K562 (cell line): ENCODE data around the gene KCNJ2. TPM values are rescaled to one million over a fixed set of nuclear protein-coding genes. Genes with fewer than 3 reads are reported as not detected.

Source experiments
- BRCA1 ChIP-seq, 2 experiments: fragments of 450-650 bp in 1 of 2; sonication (generic) in 1 of 2; formaldehyde crosslinking in 1 of 2; IDR thresholded peaks; 2 replicates each; pipeline versions ENCODE4 v1.5.0 to v1.6.1; 2017 to 2020; ENCODE audit warnings: mild to moderate bottlenecking in 1 of 2, missing genetic modification reagents in 1 of 2
- BRD9 ChIP-seq: fragments of 450-650 bp; IDR thresholded peaks from 2 replicates; pipeline ENCODE4 v1.6.1; 2018; ENCODE audit warnings: low read depth; ENCODE audit not compliant: partially characterized antibody
- CBX1 ChIP-seq: sonication (generic); IDR thresholded peaks from 2 replicates; pipeline ENCODE4 v1.6.1; 2016; ENCODE audit warnings: antibody characterized with exemption, low read depth, mild to moderate bottlenecking
- CREBBP ChIP-seq: IDR thresholded peaks from one replicate; pipeline ENCODE4 v1.6.1; 2012; ENCODE audit warnings: low read depth, mild to moderate bottlenecking, control low read depth, inconsistent platforms, low read length
- CREM ChIP-seq: IDR thresholded peaks from 2 replicates; pipeline ENCODE4 v1.6.1; 2014; ENCODE audit warnings: antibody characterized with exemption, low read depth
- DACH1 ChIP-seq: fragments of 450-650 bp; IDR thresholded peaks from 2 replicates; pipeline ENCODE4 v1.6.1; 2018; ENCODE audit not compliant: partially characterized antibody
- ELF4 ChIP-seq: fragments of 450-650 bp; formaldehyde crosslinking; IDR thresholded peaks from 2 replicates; pipeline ENCODE4 v1.4.0; 2022; ENCODE audit warnings: missing genetic modification characterization
- MBD2 ChIP-seq: sonication (generic); IDR thresholded peaks from 2 replicates; pipeline ENCODE4 v1.6.1; 2016; ENCODE audit warnings: low read depth, borderline replicate concordance
- MEF2D ChIP-seq: conservative IDR thresholded peaks from 2 replicates; pipeline ENCODE4 v1.6.1; 2016; ENCODE audit warnings: low read depth, missing genetic modification characterization, missing compliant biosample characterization
- MEIS2 ChIP-seq: fragments of 450-650 bp; IDR thresholded peaks from 2 replicates; pipeline ENCODE4 v1.6.1; 2014; ENCODE audit warnings: mild to moderate bottlenecking; ENCODE audit not compliant: partially characterized antibody
- PPARD ChIP-seq: fragments of 250-450 bp; sonication (Bioruptor Pico); IDR thresholded peaks from 2 replicates; pipeline ENCODE4 v1.8.0; 2022; ENCODE audit warnings: inconsistent platforms, mild to moderate bottlenecking, moderate library complexity
- SIX5 ChIP-seq, 2 experiments: IDR thresholded peaks; 2 replicates each; pipeline ENCODE4 v1.6.1; 2011; ENCODE audit warnings: low read length in 2 of 2, borderline replicate concordance in 1 of 2, low read depth in 1 of 2, mild to moderate bottlenecking in 1 of 2, moderate library complexity in 1 of 2; ENCODE audit not compliant: insufficient read depth in 1 of 2
- STAT5A ChIP-seq: IDR thresholded peaks from 2 replicates; pipeline ENCODE4 v1.6.1; 2012; ENCODE audit warnings: low read length, inconsistent platforms, borderline replicate concordance
- TAF7 ChIP-seq: fragments of 450-650 bp; IDR thresholded peaks from 2 replicates; pipeline ENCODE4 v1.6.1; 2016; ENCODE audit warnings: missing genetic modification characterization, missing compliant biosample characterization
- ZNF140 ChIP-seq: fragments of 250-450 bp; sonication (Bioruptor Pico); IDR thresholded peaks from 2 replicates; pipeline ENCODE4 v1.8.0; 2021; ENCODE audit warnings: moderate library complexity, mild to moderate bottlenecking, inconsistent platforms
- ZNF143 ChIP-seq: sonication (generic); formaldehyde crosslinking; IDR thresholded peaks from 2 replicates; pipeline ENCODE4 v1.9.0; 2022; ENCODE audit warnings: mild to moderate bottlenecking, missing genetic modification reagents
- ZNF212 ChIP-seq: fragments of 450-650 bp; formaldehyde crosslinking; IDR thresholded peaks from 2 replicates; pipeline ENCODE4 v1.4.0; 2020; ENCODE audit warnings: mild to moderate bottlenecking
- ZNF76 ChIP-seq: fragments of 250-450 bp; sonication (Bioruptor Pico); IDR thresholded peaks from 2 replicates; pipeline ENCODE4 v1.4.0; 2020; ENCODE audit warnings: mild to moderate bottlenecking, moderate library complexity, borderline replicate concordance
- polyA plus RNA-seq, 8 experiments: library from polyadenylated mRNA; depleted of rRNA in 4 of 8; stranded (reverse) in 5 of 8; unstranded in 3 of 8; fragments of >200 nt; fragmentation: Nextera tagmentation in 2 of 8; fragmentation: Illumina TruSeq in 1 of 8; extraction: Ambion mirVana in 2 of 8; extraction: Trizol in 1 of 8; gene quantifications; 2 replicates each; pipeline versions ENCODE4 v1.2.1 to v1.2.3, GENCODE V29; 2011 to 2014; ENCODE audit warnings: inconsistent platforms in 1 of 8, missing spikeins in 1 of 8
- total RNA-seq, 7 experiments: library from RNA; depleted of rRNA in 6 of 7; stranded (reverse); fragments of >200 nt in 6 of 7; fragmentation: Illumina TruSeq in 2 of 7; extraction: Trizol in 2 of 7; gene quantifications; 2 replicates each; pipeline versions ENCODE4 v1.2.1 to v1.2.3, GENCODE V29; 2011 to 2021; ENCODE audit warnings: low replicate concordance in 1 of 7
- TF ChIP-seq, protein P1 (sequence below): fragments of 250-450 bp; sonication (Bioruptor Pico); IDR thresholded peaks from 2 replicates; pipeline ENCODE4 v1.8.0; 2022; ENCODE audit warnings: moderate library complexity, mild to moderate bottlenecking, inconsistent platforms
- TF ChIP-seq, protein P2 (sequence below), 2 experiments: fragments of 450-650 bp in 1 of 2; sonication (generic) in 1 of 2; formaldehyde crosslinking; conservative IDR thresholded peaks; 2 replicates each; pipeline versions ENCODE4 v1.4.0 to v1.8.1; 2020 to 2022; ENCODE audit warnings: mild to moderate bottlenecking in 1 of 2, missing genetic modification reagents in 1 of 2
- TF ChIP-seq, protein P3 (sequence below): sonication (generic); IDR thresholded peaks from 2 replicates; pipeline ENCODE4 v1.6.1; 2016
- TF ChIP-seq, protein P4 (sequence below): sonication (generic); formaldehyde crosslinking; IDR thresholded peaks from 2 replicates; pipeline ENCODE4 v1.8.0; 2023; ENCODE audit warnings: missing genetic modification reagents, mild to moderate bottlenecking, borderline replicate concordance

Gene KCNJ2
- total and polyA plus RNA-seq, 9 of the 15 experiments (the other 6 are each of a cell fraction or from before 2014, with no cell fraction given): not detected

DNA sequence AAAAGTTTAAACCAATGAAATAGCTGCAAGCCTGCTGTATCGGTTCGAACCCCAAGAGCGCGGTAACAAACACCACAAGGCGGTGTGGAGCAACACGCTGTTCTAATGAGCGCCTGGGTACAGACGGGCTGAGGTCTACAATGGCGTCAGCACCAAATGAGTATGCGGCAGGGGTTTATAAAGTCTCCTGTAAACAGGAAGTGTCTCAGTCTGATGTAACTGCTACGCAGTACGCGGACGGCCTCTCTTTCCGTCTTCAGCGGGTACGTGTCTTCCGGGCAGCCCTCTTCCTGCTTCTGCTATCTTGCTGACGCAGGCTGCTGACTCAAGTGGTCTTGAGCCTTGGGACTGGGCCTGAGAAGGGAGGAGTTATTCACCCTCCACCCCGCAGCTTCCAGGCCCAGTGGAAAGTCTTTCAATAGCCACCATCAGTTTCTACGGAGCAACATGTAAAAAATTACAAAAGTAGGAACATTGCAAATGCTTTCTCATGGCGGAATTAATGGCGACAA, 40.5 kb upstream of the KCNJ2 start (continued):
- TF ChIP-seq MEIS2 (no peak), MBD2 (0 out of 2 replicates have a peak, but pooled peaks have one; percentile 38), ZNF143 (CRISPR knock-in tag) (no peak), ZNF212 (CRISPR knock-in tag) (0 out of 2 replicates have a peak, but pooled peaks have one; percentile 39), ELF4 (CRISPR knock-in tag) (peak; percentile 68; the same call in 1 of the 2 replicates), CBX1 (0 out of 2 replicates have a peak, but pooled peaks have one; percentile 47), BRCA1 (IDR thresholded peaks at IDR 0.05) (no peak), BRCA1 (CRISPR knock-in tag; IDR thresholded peaks at IDR 0.05) (no peak), PPARD (no peak), DACH1 (no peak), TAF7 (tag) (peak; percentile 79), STAT5A (no peak; the same call in 1 of the 2 replicates), MEF2D (no peak), CREBBP (no peak), CREM (peak; percentile 98), ZNF76 (CRISPR knock-in tag) (no peak), ZNF140 (no peak), SIX5 (IDR thresholded peaks at IDR 0.05; ENCODE audit: borderline replicate concordance in 1 of 2, insufficient read depth in 1 of 2, low read depth in 1 of 2, low read length in 2 of 2) (no peak), BRD9 (no peak)
- TF ChIP-seq, protein P1, sequence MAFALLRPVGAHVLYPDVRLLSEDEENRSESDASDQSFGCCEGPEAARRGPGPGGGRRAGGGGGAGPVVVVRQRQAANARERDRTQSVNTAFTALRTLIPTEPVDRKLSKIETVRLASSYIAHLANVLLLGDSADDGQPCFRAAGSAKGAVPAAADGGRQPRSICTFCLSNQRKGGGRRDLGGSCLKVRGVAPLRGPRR (CRISPR knock-in tag): no peak
- TF ChIP-seq, protein P2, sequence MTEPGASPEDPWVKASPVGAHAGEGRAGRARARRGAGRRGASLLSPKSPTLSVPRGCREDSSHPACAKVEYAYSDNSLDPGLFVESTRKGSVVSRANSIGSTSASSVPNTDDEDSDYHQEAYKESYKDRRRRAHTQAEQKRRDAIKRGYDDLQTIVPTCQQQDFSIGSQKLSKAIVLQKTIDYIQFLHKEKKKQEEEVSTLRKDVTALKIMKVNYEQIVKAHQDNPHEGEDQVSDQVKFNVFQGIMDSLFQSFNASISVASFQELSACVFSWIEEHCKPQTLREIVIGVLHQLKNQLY (CRISPR knock-in tag; conservative IDR thresholded peaks at IDR 0.05): no peak
- TF ChIP-seq, protein P3, sequence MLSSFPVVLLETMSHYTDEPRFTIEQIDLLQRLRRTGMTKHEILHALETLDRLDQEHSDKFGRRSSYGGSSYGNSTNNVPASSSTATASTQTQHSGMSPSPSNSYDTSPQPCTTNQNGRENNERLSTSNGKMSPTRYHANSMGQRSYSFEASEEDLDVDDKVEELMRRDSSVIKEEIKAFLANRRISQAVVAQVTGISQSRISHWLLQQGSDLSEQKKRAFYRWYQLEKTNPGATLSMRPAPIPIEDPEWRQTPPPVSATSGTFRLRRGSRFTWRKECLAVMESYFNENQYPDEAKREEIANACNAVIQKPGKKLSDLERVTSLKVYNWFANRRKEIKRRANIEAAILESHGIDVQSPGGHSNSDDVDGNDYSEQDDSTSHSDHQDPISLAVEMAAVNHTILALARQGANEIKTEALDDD: no peak
- TF ChIP-seq, protein P4, sequence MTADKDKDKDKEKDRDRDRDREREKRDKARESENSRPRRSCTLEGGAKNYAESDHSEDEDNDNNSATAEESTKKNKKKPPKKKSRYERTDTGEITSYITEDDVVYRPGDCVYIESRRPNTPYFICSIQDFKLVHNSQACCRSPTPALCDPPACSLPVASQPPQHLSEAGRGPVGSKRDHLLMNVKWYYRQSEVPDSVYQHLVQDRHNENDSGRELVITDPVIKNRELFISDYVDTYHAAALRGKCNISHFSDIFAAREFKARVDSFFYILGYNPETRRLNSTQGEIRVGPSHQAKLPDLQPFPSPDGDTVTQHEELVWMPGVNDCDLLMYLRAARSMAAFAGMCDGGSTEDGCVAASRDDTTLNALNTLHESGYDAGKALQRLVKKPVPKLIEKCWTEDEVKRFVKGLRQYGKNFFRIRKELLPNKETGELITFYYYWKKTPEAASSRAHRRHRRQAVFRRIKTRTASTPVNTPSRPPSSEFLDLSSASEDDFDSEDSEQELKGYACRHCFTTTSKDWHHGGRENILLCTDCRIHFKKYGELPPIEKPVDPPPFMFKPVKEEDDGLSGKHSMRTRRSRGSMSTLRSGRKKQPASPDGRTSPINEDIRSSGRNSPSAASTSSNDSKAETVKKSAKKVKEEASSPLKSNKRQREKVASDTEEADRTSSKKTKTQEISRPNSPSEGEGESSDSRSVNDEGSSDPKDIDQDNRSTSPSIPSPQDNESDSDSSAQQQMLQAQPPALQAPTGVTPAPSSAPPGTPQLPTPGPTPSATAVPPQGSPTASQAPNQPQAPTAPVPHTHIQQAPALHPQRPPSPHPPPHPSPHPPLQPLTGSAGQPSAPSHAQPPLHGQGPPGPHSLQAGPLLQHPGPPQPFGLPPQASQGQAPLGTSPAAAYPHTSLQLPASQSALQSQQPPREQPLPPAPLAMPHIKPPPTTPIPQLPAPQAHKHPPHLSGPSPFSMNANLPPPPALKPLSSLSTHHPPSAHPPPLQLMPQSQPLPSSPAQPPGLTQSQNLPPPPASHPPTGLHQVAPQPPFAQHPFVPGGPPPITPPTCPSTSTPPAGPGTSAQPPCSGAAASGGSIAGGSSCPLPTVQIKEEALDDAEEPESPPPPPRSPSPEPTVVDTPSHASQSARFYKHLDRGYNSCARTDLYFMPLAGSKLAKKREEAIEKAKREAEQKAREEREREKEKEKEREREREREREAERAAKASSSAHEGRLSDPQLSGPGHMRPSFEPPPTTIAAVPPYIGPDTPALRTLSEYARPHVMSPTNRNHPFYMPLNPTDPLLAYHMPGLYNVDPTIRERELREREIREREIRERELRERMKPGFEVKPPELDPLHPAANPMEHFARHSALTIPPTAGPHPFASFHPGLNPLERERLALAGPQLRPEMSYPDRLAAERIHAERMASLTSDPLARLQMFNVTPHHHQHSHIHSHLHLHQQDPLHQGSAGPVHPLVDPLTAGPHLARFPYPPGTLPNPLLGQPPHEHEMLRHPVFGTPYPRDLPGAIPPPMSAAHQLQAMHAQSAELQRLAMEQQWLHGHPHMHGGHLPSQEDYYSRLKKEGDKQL (CRISPR knock-in tag): no peak
